ENCODE measurements around the gene ID2. TPM values are rescaled to one million over a fixed set of nuclear protein-coding genes. Genes with fewer than 3 reads are reported as not detected.

The ID2 gene
- total RNA-seq, 1 experiment from 2014 or later, result 48.6 TPM

- no peak overlapping the region for H3K56ac ChIP-seq (ENCODE audit: insufficient read length, low read depth, low read length)
- H3T11ph ChIP-seq (ENCODE audit: low read length), result no peak overlapping the region
- H3K27me3 ChIP-seq (ENCODE audit: insufficient read depth, low read length), result no peaks in the 10 kb centered on the region
- H3K4me2 ChIP-seq (ENCODE audit: insufficient read depth, insufficient read length, low read length), result no peak overlapping the region
- no peaks in the 10 kb centered on the region for H3K79me1 ChIP-seq (ENCODE audit: insufficient read depth, low read depth, low read length, poor library complexity, severe bottlenecking)
- H2AFZ ChIP-seq (ENCODE audit: low read length), result no peak overlapping the region
- no peak overlapping the region for H3K27ac ChIP-seq (ENCODE audit: insufficient read length, low read depth, low read length)
- TF ChIP-seq CTCF (conservative IDR thresholded peaks at IDR 0.05), result peak; percentile 40; the same call in 2 of the 3 replicates
- Mint-ChIP-seq H3K4me3 (no peak overlapping the region), H3K27ac (no peak overlapping the region), H3K36me3 (ENCODE audit: insufficient read depth in 1 of 3, low read depth in 3 of 3) (peaks cover 0 to 8% (median 0%) of the 10 kb centered on the region in 3 experiments; a peak in 4 of 7 replicates), H3K9me3 (peaks cover 3 to 9% of the 10 kb centered on the region in 2 experiments), H3K4me1 (peaks cover 34 to 46% of the 10 kb centered on the region in 2 experiments), H3K27me3 (ENCODE audit: low read depth) (peaks cover 2% of the 10 kb centered on the region)
- no peaks in the 10 kb centered on the region for H3K23me2 ChIP-seq (ENCODE audit: insufficient read length, low read depth, low read length, poor library complexity, severe bottlenecking)
- DNase-seq, result peak; percentile 51
- H2BK12ac ChIP-seq (ENCODE audit: insufficient read length, low read depth, low read length), result no peak overlapping the region
- H2BK15ac ChIP-seq (ENCODE audit: low read depth, low read length), result no peak overlapping the region
- H4K91ac ChIP-seq (ENCODE audit: insufficient read length, low read depth, low read length), result no peak overlapping the region
- H3K4ac ChIP-seq (ENCODE audit: low read depth, low read length), result no peak overlapping the region
- H3K23ac ChIP-seq (ENCODE audit: insufficient read length, low read depth, low read length), result no peak overlapping the region
- no peaks in the 10 kb centered on the region for H4K20me1 ChIP-seq (ENCODE audit: control insufficient read depth, insufficient read depth, insufficient read length)
- H3K79me2 ChIP-seq (ENCODE audit: insufficient read depth, low read length), result no peaks in the 10 kb centered on the region
- no CpG with 5 or more reads among the region's 19 CpGs for WGBS (ENCODE audit: extremely low coverage, insufficient read length, low lambda C conversion rate)
- peaks cover 6% of the 10 kb centered on the region; the same call in 1 of the 2 replicates for H3K4me1 ChIP-seq (ENCODE audit: insufficient read depth, low read length)
- no peak overlapping the region for H4K8ac ChIP-seq (replicated peaks; ENCODE audit: insufficient read length, low read depth, low read length)
- no peak overlapping the region for H2AK5ac ChIP-seq (ENCODE audit: insufficient read length, low read length)
- no peak overlapping the region for H3K18ac ChIP-seq (ENCODE audit: insufficient read length, low read depth, low read length)
- no peaks in the 10 kb centered on the region for H3K9me3 ChIP-seq (ENCODE audit: control insufficient read depth, low read depth, low read length)
- H2BK5ac ChIP-seq (ENCODE audit: insufficient read length, low read length), result no peak overlapping the region
- H2BK120ac ChIP-seq (ENCODE audit: low read depth, low read length, poor library complexity, severe bottlenecking), result no peak overlapping the region
- no peak overlapping the region for H2BK20ac ChIP-seq (ENCODE audit: low read depth, low read length, poor library complexity, severe bottlenecking)
- no peak overlapping the region for H4K5ac ChIP-seq (ENCODE audit: insufficient read length, low read depth, low read length)
- no peak overlapping the region for H3K9ac ChIP-seq (ENCODE audit: extremely low read depth, insufficient read length, low read length)
- no peak overlapping the region for H3K14ac ChIP-seq (ENCODE audit: insufficient read depth, low read length)
Observed at GRCh38 chr2:8644605-8645175, 37.2 kb upstream of the ID2 start.
